Measurements from ENCODE around the gene GID8.
A peak's percentile ranks its signal among the peaks of the same experiment; 100 is the strongest.

The GID8 gene

GRCh38 chr20:62971950-62972844, 34.2 kb downstream of the GID8 start:
- DNase-seq (ENCODE audit: low read depth, low spot score): peak; percentile 3
- peak overlapping the region; percentile 43 for H3K4me3 ChIP-seq (ENCODE audit: low read depth, low read length)
- TF ChIP-seq CTCF (IDR thresholded peaks at IDR 0.05; ENCODE audit: insufficient read depth, low read length, missing control alignments): peak; percentile 99
- POLR2A ChIA-PET: interaction anchor here (0.9 kb wide), 2 partner anchors 18 to 37 kb away, joined by 3 read pairs; no protein-coding TSS in a partner anchor
- CTCF ChIA-PET: interaction anchor here (0.6 to 1.9 kb wide), 32 partner anchors 8 to 558 kb away, joined by 3 to 21 read pairs (median 4); partner anchors contain the start of gene DIDO1

GRCh38 chr20:62972845-62973745, 35.1 kb downstream of the GID8 start:
- H3K4me3 ChIP-seq (ENCODE audit: low read depth, low read length): peak overlapping the region; percentile 43
- CTCF ChIA-PET: interaction anchor here (0.6 to 1.9 kb wide), 33 partner anchors 9 to 557 kb away, joined by 3 to 21 read pairs (median 4); partner anchors contain the start of gene DIDO1
- no peak for TF ChIP-seq CTCF (IDR thresholded peaks at IDR 0.05; ENCODE audit: insufficient read depth, low read length, missing control alignments)
- DNase-seq (ENCODE audit: low read depth, low spot score): no peak
- POLR2A ChIA-PET: interaction anchor here (0.9 kb wide), 2 partner anchors 19 to 36 kb away, joined by 3 read pairs; no protein-coding TSS in a partner anchor

GRCh38 chr20:62975251-62975760, 37.4 kb downstream of the GID8 start:
- POLR2A ChIA-PET: no interaction called here

GRCh38 chr20:62975812-62976508, 38.0 kb downstream of the GID8 start:
- DNase-seq (ENCODE audit: low read depth, low spot score): no peak
- no peak overlapping the region for H3K4me3 ChIP-seq (ENCODE audit: low read depth, low read length)
- ChIA-PET CTCF (interaction anchor here (0.8 to 1.3 kb wide), 2 partner anchors 11 to 21 kb away, joined by 3 to 4 read pairs; no protein-coding TSS in a partner anchor), POLR2A (no interaction called here)
- no peak for TF ChIP-seq CTCF (IDR thresholded peaks at IDR 0.05; ENCODE audit: insufficient read depth, low read length, missing control alignments)

More at GRCh38 chr20:62975251-62975760, 37.4 kb downstream of the GID8 start:
- H3K4me3 ChIP-seq (ENCODE audit: low read depth, low read length): no peak overlapping the region
- no peak for TF ChIP-seq CTCF (IDR thresholded peaks at IDR 0.05; ENCODE audit: insufficient read depth, low read length, missing control alignments)
- no peak for DNase-seq (ENCODE audit: low read depth, low spot score)
- CTCF ChIA-PET: interaction anchor here (0.8 to 1.3 kb wide), 2 partner anchors 10 to 20 kb away, joined by 3 to 4 read pairs; no protein-coding TSS in a partner anchor

- ChIA-PET CTCF (no interaction called here), POLR2A (no interaction called here)
- no peak overlapping the region for H3K4me3 ChIP-seq (ENCODE audit: low read depth, low read length)
- no peak for DNase-seq (ENCODE audit: low read depth, low spot score)
- no peak for TF ChIP-seq CTCF (IDR thresholded peaks at IDR 0.05; ENCODE audit: insufficient read depth, low read length, missing control alignments)
Measured at GRCh38 chr20:62976886-62977285, 38.9 kb downstream of the GID8 start.
